WTC11 (cell line): ENCODE data around the gene ITGA1. TPM values are rescaled to one million over a fixed set of nuclear protein-coding genes. Genes with fewer than 3 reads are reported as not detected.

ENCODE experiments used
- ATAC-seq: fragments of 200-7000 bp; cut with Tn5 transposase; 2 replicates; pipeline ENCODE4 v1.10.0; 2021; ENCODE audit warnings: mild to moderate bottlenecking, moderate library complexity
- CTCF ChIA-PET: fragments of 300-600 bp; sonication (Branson Sonifier 250); formaldehyde crosslinking; loops from one replicate; lab custom pipeline; 2021; ENCODE audit warnings: antibody characterized with exemption; lab: Charles Lee
- POLR2A ChIA-PET: fragments of 350-600 bp; sonication (Branson Sonifier 250); formaldehyde crosslinking; loops from one replicate; lab custom pipeline; 2021; ENCODE audit warnings: antibody characterized with exemption; lab: Charles Lee
- DNase-seq: peaks from one replicate; pipeline ENCODE4 v3.0.0; 2021; ENCODE audit warnings: low spot score
- H3K27ac Mint-ChIP-seq: 2 replicates; pipeline ENCODE4 v1.8.0; 2021; ENCODE audit warnings: mixed read lengths
- H3K27me3 Mint-ChIP-seq: 2 replicates; pipeline ENCODE4 v1.8.0; 2021; ENCODE audit warnings: low read depth, mild to moderate bottlenecking, moderate library complexity, mixed read lengths
- H3K36me3 Mint-ChIP-seq: 2 replicates; pipeline ENCODE4 v1.8.0; 2021; ENCODE audit warnings: mixed read lengths
- H3K4me1 Mint-ChIP-seq: 2 replicates; pipeline ENCODE4 v1.8.0; 2022; ENCODE audit warnings: mixed read lengths
- H3K4me3 Mint-ChIP-seq: 2 replicates; pipeline ENCODE4 v1.8.0; 2021; ENCODE audit warnings: mild to moderate bottlenecking, moderate library complexity, mixed read lengths
- H3K9me3 Mint-ChIP-seq: 2 replicates; pipeline ENCODE4 v1.8.0; 2021; ENCODE audit warnings: mixed read lengths
- ATF6 ChIP-seq: sonication (generic); formaldehyde crosslinking; IDR thresholded peaks from 2 replicates; pipeline ENCODE4 v1.8.1; 2023; ENCODE audit warnings: mild to moderate bottlenecking, missing genetic modification reagents
- CTCF ChIP-seq: fragments of 200-600 bp; IDR thresholded peaks from 2 replicates; pipeline ENCODE4 v1.8.0; 2022; ENCODE audit warnings: antibody characterized with exemption
- E2F1 ChIP-seq: sonication (generic); formaldehyde crosslinking; IDR thresholded peaks from 2 replicates; pipeline ENCODE4 v1.8.0; 2022; ENCODE audit warnings: mild to moderate bottlenecking, missing genetic modification reagents
- GTF2I ChIP-seq: fragments of 250-450 bp; sonication (Bioruptor Pico); conservative IDR thresholded peaks from 2 replicates; pipeline ENCODE4 v1.4.0; 2021; ENCODE audit warnings: mild to moderate bottlenecking
- JAZF1 ChIP-seq: fragments of 250-450 bp; sonication (Bioruptor Pico); IDR thresholded peaks from 2 replicates; pipeline ENCODE4 v1.9.0; 2021; ENCODE audit warnings: moderate library complexity, mild to moderate bottlenecking, inconsistent platforms
- NFYB ChIP-seq: sonication (generic); formaldehyde crosslinking; conservative IDR thresholded peaks from 2 replicates; pipeline ENCODE4 v1.8.0; 2022; ENCODE audit warnings: low read depth, missing genetic modification reagents
- PRRX2 ChIP-seq: fragments of 250-450 bp; sonication (Bioruptor Pico); IDR thresholded peaks from 2 replicates; pipeline ENCODE4 v1.8.0; 2021; ENCODE audit warnings: mild to moderate bottlenecking
- TCF7 ChIP-seq: sonication (generic); formaldehyde crosslinking; IDR thresholded peaks from 2 replicates; pipeline ENCODE4 v1.8.0; 2022; ENCODE audit warnings: mild to moderate bottlenecking, low read depth, missing genetic modification reagents, moderate library complexity
- ZBTB21 ChIP-seq: sonication (generic); formaldehyde crosslinking; IDR thresholded peaks from 2 replicates; pipeline ENCODE4 v1.8.1; 2023; ENCODE audit warnings: mild to moderate bottlenecking, missing genetic modification reagents, borderline replicate concordance
- ZNF138 ChIP-seq: sonication (generic); formaldehyde crosslinking; conservative IDR thresholded peaks from 2 replicates; pipeline ENCODE4 v1.8.1; 2022; ENCODE audit warnings: mild to moderate bottlenecking, moderate library complexity, missing genetic modification reagents
- ZNF232 ChIP-seq: sonication (generic); formaldehyde crosslinking; IDR thresholded peaks from 2 replicates; pipeline ENCODE4 v1.8.0; 2022; ENCODE audit warnings: mild to moderate bottlenecking, missing genetic modification reagents
- ZNF317 ChIP-seq: sonication (generic); formaldehyde crosslinking; IDR thresholded peaks from 2 replicates; pipeline ENCODE4 v1.8.1; 2023; ENCODE audit warnings: low read depth, mild to moderate bottlenecking, moderate library complexity, missing genetic modification reagents, borderline replicate concordance
- ZNF512 ChIP-seq: sonication (generic); formaldehyde crosslinking; IDR thresholded peaks from 2 replicates; pipeline ENCODE4 v1.8.1; 2022; ENCODE audit warnings: missing genetic modification reagents, borderline replicate concordance
- total RNA-seq: library from RNA; stranded (reverse); gene quantifications from 3 replicates; pipeline ENCODE4 v1.2.3, GENCODE V29; 2021
- TF ChIP-seq, protein P1 (sequence below): sonication (generic); formaldehyde crosslinking; IDR thresholded peaks from 2 replicates; pipeline ENCODE4 v1.8.1; 2022; ENCODE audit warnings: low read depth, missing genetic modification reagents, borderline replicate concordance
- TF ChIP-seq, protein P2 (sequence below): fragments of 250-450 bp; sonication (Bioruptor Pico); IDR thresholded peaks from 2 replicates; pipeline ENCODE4 v2.1.2; 2022; ENCODE audit warnings: mild to moderate bottlenecking, moderate library complexity
- TF ChIP-seq, protein P3 (sequence below): fragments of 250-450 bp; sonication (Bioruptor Pico); IDR thresholded peaks from 2 replicates; pipeline ENCODE4 v1.9.0; 2021; ENCODE audit warnings: mild to moderate bottlenecking, borderline replicate concordance
- TF ChIP-seq, protein P4 (sequence below): sonication (generic); formaldehyde crosslinking; IDR thresholded peaks from 2 replicates; pipeline ENCODE4 v1.8.0; 2023; ENCODE audit warnings: missing genetic modification reagents, mild to moderate bottlenecking, borderline replicate concordance

The ITGA1 gene
- total RNA-seq, 1 experiment from 2014 or later = 6.5 TPM

DNA sequence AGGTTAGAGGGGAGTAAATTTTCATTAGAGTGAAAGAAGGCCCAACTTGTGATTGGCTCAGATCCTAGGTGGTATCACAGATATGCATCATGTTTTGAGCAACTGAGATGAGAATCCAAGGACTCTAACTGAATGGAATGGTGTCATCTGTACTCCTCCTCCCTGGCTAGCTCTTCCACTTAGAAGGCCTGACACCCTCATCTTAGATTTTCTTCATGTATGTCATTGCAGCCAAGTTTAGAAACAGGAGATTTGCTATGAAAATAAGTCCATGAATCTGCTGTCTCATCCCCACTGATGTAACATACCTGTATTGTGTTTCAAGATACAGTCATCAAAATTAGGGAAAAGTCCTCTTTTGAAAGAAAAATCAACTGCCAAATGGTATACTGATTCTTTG, 54.4 kb downstream of the ITGA1 start:
- Mint-ChIP-seq H3K27ac (no peak overlapping the region), H3K9me3 (no peaks in the 10 kb centered on the region), H3K27me3 (no peaks in the 10 kb centered on the region), H3K4me3 (no peak overlapping the region), H3K4me1 (no peaks in the 10 kb centered on the region), H3K36me3 (no peaks in the 10 kb centered on the region)
- ChIA-PET POLR2A (interaction anchor here (0.7 kb wide), 1 partner anchor 68 kb away, joined by 5 read pairs; no protein-coding TSS in a partner anchor), CTCF (interaction anchor here (0.7 to 0.8 kb wide), 3 partner anchors 54 to 836 kb away, joined by 4 to 5 read pairs (median 4); partner anchors contain the start of genes ITGA1 and PELO)
- no peak for DNase-seq
- ATAC-seq = no peak
- TF ChIP-seq E2F1 (no peak), TCF7 (CRISPR knock-in tag) (no peak), ATF6 (CRISPR knock-in tag) (no peak), GTF2I (CRISPR knock-in tag) (no peak), ZNF232 (CRISPR knock-in tag) (no peak), PRRX2 (CRISPR knock-in tag) (no peak), ZNF512 (no peak), JAZF1 (CRISPR knock-in tag) (no peak), ZBTB21 (CRISPR knock-in tag) (no peak), ZNF138 (no peak), NFYB (CRISPR knock-in tag) (no peak), CTCF (no peak), ZNF317 (CRISPR knock-in tag) (no peak)
- TF ChIP-seq, protein P1, sequence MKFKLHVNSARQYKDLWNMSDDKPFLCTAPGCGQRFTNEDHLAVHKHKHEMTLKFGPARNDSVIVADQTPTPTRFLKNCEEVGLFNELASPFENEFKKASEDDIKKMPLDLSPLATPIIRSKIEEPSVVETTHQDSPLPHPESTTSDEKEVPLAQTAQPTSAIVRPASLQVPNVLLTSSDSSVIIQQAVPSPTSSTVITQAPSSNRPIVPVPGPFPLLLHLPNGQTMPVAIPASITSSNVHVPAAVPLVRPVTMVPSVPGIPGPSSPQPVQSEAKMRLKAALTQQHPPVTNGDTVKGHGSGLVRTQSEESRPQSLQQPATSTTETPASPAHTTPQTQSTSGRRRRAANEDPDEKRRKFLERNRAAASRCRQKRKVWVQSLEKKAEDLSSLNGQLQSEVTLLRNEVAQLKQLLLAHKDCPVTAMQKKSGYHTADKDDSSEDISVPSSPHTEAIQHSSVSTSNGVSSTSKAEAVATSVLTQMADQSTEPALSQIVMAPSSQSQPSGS = no peak
- TF ChIP-seq, protein P2, sequence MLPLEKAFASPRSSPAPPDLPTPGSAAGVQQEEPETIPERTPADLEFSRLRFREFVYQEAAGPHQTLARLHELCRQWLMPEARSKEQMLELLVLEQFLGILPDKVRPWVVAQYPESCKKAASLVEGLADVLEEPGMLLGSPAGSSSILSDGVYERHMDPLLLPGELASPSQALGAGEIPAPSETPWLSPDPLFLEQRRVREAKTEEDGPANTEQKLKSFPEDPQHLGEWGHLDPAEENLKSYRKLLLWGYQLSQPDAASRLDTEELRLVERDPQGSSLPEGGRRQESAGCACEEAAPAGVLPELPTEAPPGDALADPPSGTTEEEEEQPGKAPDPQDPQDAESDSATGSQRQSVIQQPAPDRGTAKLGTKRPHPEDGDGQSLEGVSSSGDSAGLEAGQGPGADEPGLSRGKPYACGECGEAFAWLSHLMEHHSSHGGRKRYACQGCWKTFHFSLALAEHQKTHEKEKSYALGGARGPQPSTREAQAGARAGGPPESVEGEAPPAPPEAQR (CRISPR knock-in tag) = no peak
- TF ChIP-seq, protein P3, sequence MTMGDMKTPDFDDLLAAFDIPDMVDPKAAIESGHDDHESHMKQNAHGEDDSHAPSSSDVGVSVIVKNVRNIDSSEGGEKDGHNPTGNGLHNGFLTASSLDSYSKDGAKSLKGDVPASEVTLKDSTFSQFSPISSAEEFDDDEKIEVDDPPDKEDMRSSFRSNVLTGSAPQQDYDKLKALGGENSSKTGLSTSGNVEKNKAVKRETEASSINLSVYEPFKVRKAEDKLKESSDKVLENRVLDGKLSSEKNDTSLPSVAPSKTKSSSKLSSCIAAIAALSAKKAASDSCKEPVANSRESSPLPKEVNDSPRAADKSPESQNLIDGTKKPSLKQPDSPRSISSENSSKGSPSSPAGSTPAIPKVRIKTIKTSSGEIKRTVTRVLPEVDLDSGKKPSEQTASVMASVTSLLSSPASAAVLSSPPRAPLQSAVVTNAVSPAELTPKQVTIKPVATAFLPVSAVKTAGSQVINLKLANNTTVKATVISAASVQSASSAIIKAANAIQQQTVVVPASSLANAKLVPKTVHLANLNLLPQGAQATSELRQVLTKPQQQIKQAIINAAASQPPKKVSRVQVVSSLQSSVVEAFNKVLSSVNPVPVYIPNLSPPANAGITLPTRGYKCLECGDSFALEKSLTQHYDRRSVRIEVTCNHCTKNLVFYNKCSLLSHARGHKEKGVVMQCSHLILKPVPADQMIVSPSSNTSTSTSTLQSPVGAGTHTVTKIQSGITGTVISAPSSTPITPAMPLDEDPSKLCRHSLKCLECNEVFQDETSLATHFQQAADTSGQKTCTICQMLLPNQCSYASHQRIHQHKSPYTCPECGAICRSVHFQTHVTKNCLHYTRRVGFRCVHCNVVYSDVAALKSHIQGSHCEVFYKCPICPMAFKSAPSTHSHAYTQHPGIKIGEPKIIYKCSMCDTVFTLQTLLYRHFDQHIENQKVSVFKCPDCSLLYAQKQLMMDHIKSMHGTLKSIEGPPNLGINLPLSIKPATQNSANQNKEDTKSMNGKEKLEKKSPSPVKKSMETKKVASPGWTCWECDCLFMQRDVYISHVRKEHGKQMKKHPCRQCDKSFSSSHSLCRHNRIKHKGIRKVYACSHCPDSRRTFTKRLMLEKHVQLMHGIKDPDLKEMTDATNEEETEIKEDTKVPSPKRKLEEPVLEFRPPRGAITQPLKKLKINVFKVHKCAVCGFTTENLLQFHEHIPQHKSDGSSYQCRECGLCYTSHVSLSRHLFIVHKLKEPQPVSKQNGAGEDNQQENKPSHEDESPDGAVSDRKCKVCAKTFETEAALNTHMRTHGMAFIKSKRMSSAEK = no peak
- TF ChIP-seq, protein P4, sequence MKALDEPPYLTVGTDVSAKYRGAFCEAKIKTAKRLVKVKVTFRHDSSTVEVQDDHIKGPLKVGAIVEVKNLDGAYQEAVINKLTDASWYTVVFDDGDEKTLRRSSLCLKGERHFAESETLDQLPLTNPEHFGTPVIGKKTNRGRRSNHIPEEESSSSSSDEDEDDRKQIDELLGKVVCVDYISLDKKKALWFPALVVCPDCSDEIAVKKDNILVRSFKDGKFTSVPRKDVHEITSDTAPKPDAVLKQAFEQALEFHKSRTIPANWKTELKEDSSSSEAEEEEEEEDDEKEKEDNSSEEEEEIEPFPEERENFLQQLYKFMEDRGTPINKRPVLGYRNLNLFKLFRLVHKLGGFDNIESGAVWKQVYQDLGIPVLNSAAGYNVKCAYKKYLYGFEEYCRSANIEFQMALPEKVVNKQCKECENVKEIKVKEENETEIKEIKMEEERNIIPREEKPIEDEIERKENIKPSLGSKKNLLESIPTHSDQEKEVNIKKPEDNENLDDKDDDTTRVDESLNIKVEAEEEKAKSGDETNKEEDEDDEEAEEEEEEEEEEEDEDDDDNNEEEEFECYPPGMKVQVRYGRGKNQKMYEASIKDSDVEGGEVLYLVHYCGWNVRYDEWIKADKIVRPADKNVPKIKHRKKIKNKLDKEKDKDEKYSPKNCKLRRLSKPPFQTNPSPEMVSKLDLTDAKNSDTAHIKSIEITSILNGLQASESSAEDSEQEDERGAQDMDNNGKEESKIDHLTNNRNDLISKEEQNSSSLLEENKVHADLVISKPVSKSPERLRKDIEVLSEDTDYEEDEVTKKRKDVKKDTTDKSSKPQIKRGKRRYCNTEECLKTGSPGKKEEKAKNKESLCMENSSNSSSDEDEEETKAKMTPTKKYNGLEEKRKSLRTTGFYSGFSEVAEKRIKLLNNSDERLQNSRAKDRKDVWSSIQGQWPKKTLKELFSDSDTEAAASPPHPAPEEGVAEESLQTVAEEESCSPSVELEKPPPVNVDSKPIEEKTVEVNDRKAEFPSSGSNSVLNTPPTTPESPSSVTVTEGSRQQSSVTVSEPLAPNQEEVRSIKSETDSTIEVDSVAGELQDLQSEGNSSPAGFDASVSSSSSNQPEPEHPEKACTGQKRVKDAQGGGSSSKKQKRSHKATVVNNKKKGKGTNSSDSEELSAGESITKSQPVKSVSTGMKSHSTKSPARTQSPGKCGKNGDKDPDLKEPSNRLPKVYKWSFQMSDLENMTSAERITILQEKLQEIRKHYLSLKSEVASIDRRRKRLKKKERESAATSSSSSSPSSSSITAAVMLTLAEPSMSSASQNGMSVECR (CRISPR knock-in tag) = no peak
